ENCODE measurements around the gene CCL28.

CCL28 gene

GRCh38 chr5:43354774-43355173 is 57.4 kb downstream of the CCL28 start:
- no peak for DNase-seq

GRCh38 chr5:43353668-43354067 is 58.5 kb downstream of the CCL28 start:
- no peak for DNase-seq

GRCh38 chr5:43352915-43353314 is 59.3 kb downstream of the CCL28 start:
- no peak for DNase-seq

GRCh38 chr5:43352131-43352530 is 60.1 kb downstream of the CCL28 start:
- no peak for DNase-seq

GRCh38 chr5:43348861-43349363 is 63.3 kb downstream of the CCL28 start:
- no peak for DNase-seq

GRCh38 chr5:43348207-43348606 is 64.0 kb downstream of the CCL28 start:
- no peak for DNase-seq

- no peak for DNase-seq
Observed at GRCh38 chr5:43338862-43339261, 73.3 kb downstream of the CCL28 start.

- no peak for DNase-seq
Observed at GRCh38 chr5:43336159-43336558, 76.0 kb downstream of the CCL28 start.

- no peak for DNase-seq
Observed at GRCh38 chr5:43335681-43336080, 76.5 kb downstream of the CCL28 start.

- no peak for DNase-seq
Observed at GRCh38 chr5:43332401-43332800, 79.8 kb downstream of the CCL28 start.

Data from stimulated activated naive CD4-positive, alpha-beta T cell (primary cell).